Activated CD8-positive, alpha-beta T cell treated with anti-CD3 and anti-CD28 coated beads for 36 hours (primary cell): ENCODE data around the gene FAM81A. TPM values are rescaled to one million over a fixed set of nuclear protein-coding genes. Genes with fewer than 3 reads are reported as not detected.
A peak's percentile ranks its signal among the peaks of the same experiment; 100 is the strongest.
"Not testable (repeated sequence)": the region's sequence is repeated elsewhere in the genome, so short reads cannot be mapped to it uniquely, and the experiment has no call there.

Experiments
- ATAC-seq: fragments of 200-7000 bp; cut with Tn5 transposase; one replicate; pipeline ENCODE4 v1.10.0; 2021; ENCODE audit warnings: mild to moderate bottlenecking, moderate library complexity
- CTCF ChIA-PET: fragments of 350-600 bp; sonication (Branson Sonifier 250); formaldehyde crosslinking; loops from one replicate; lab custom pipeline; 2021; ENCODE audit warnings: antibody characterized with exemption; lab: Charles Lee
- POLR2A ChIA-PET: fragments of 350-600 bp; sonication (Branson Sonifier 250); formaldehyde crosslinking; loops from one replicate; lab custom pipeline; 2021; ENCODE audit warnings: antibody characterized with exemption; lab: Charles Lee
- DNase-seq: peaks from one replicate; pipeline ENCODE4 v3.0.0-alpha.2; 2020
- H3K27ac Mint-ChIP-seq: one replicate; pipeline ENCODE4 v1.8.0; 2021; ENCODE audit warnings: mild to moderate bottlenecking, mixed read lengths
- H3K27me3 Mint-ChIP-seq: one replicate; pipeline ENCODE4 v1.8.0; 2021; ENCODE audit warnings: mixed read lengths
- H3K36me3 Mint-ChIP-seq: one replicate; pipeline ENCODE4 v1.8.0; 2021; ENCODE audit warnings: low read depth, mixed read lengths
- H3K4me1 Mint-ChIP-seq: one replicate; pipeline ENCODE4 v1.8.0; 2021; ENCODE audit warnings: low read depth, mixed read lengths
- H3K4me3 Mint-ChIP-seq: one replicate; pipeline ENCODE4 v1.8.0; 2021; ENCODE audit warnings: mild to moderate bottlenecking, moderate library complexity, mixed read lengths
- H3K9me3 Mint-ChIP-seq: one replicate; pipeline ENCODE4 v1.8.0; 2021; ENCODE audit warnings: mixed read lengths
- CTCF ChIP-seq: fragments of 200-600 bp; IDR thresholded peaks from one replicate; pipeline ENCODE4 v1.8.0; 2022; ENCODE audit warnings: antibody characterized with exemption, mild to moderate bottlenecking
- intact Hi-C: fragments of 100-400 bp; cut with micrococcal nuclease; formaldehyde crosslinking; loops from one replicate; pipeline ENCODE4 v1.10.0; 2022
- total RNA-seq, 2 experiments: library from RNA; stranded (reverse); gene quantifications; one replicate each; pipeline ENCODE4 v1.2.3, GENCODE V29; 2021

The FAM81A gene
- total RNA-seq, 2 experiments from 2014 or later, result 1.2 to 1.5 TPM

GRCh38 chr15:59424616-59425015 is 13.4 kb upstream of the FAM81A start:
- Mint-ChIP-seq H3K4me1 (peaks cover 8% of the 10 kb centered on the region), H3K4me3 (no peak overlapping the region), H3K27me3 (peaks cover 16% of the 10 kb centered on the region), H3K36me3 (no peaks in the 10 kb centered on the region), H3K27ac (no peak overlapping the region), H3K9me3 (peaks cover 4% of the 10 kb centered on the region)
- ATAC-seq, result no peak
- ChIA-PET CTCF (no interaction called here), POLR2A (no interaction called here)
- TF ChIP-seq CTCF, result no peak
- intact Hi-C loops, result no loop called here
- DNase-seq, result no peak

GRCh38 chr15:59428898-59429297 is 9.1 kb upstream of the FAM81A start:
- H3K4me1 Mint-ChIP-seq, POLR2A ChIA-PET, H3K4me3 Mint-ChIP-seq, H3K36me3 Mint-ChIP-seq, DNase-seq, CTCF ChIA-PET, intact Hi-C loops, H3K9me3 Mint-ChIP-seq, ATAC-seq, H3K27ac Mint-ChIP-seq: not testable (repeated sequence)
- peaks cover 19% of the 10 kb centered on the region for H3K27me3 Mint-ChIP-seq

GRCh38 chr15:59432389-59432788 is 5.6 kb upstream of the FAM81A start:
- POLR2A ChIA-PET, result no interaction called here
- Mint-ChIP-seq H3K27me3 (peaks cover 33% of the 10 kb centered on the region), H3K36me3 (no peaks in the 10 kb centered on the region), H3K4me1 (peaks cover 7% of the 10 kb centered on the region), H3K9me3 (peaks cover 6% of the 10 kb centered on the region), H3K27ac (no peak overlapping the region), H3K4me3 (no peak overlapping the region)
- CTCF ChIA-PET, result no interaction called here
- ATAC-seq (no peak), DNase-seq (no peak)
- intact Hi-C loops, result no loop called here
- no peak for TF ChIP-seq CTCF

GRCh38 chr15:59434481-59434880 is 3.5 kb upstream of the FAM81A start:
- no peak for DNase-seq
- H3K4me3 Mint-ChIP-seq, result no peak overlapping the region
- no peak for TF ChIP-seq CTCF
- H3K9me3 Mint-ChIP-seq, result peaks cover 4% of the 10 kb centered on the region
- ATAC-seq, result no peak
- no peaks in the 10 kb centered on the region for H3K36me3 Mint-ChIP-seq
- peaks cover 16% of the 10 kb centered on the region for H3K4me1 Mint-ChIP-seq
- H3K27me3 Mint-ChIP-seq, result peaks cover 49% of the 10 kb centered on the region
- ChIA-PET CTCF (no interaction called here), POLR2A (no interaction called here)
- intact Hi-C loops, result no loop called here
- H3K27ac Mint-ChIP-seq, result no peak overlapping the region

GRCh38 chr15:59436774-59437141 is 1.2 kb upstream of the FAM81A start:
- Mint-ChIP-seq H3K9me3 (no peaks in the 10 kb centered on the region), H3K36me3 (no peaks in the 10 kb centered on the region), H3K4me1 (peaks cover 16% of the 10 kb centered on the region), H3K27me3 (peaks cover 51% of the 10 kb centered on the region), H3K4me3 (peak overlapping the region; percentile 72), H3K27ac (no peak overlapping the region)
- DNase-seq (no peak), ATAC-seq (no peak)
- ChIA-PET CTCF (no interaction called here), POLR2A (no interaction called here)
- no peak for TF ChIP-seq CTCF
- intact Hi-C loops, result no loop called here
